ENCODE measurements around the gene LRRC8D.

The LRRC8D gene

GRCh38 chr1:89929467-89930063, 108.7 kb downstream of the LRRC8D start:
- TF ChIP-seq CSDC2 (CRISPR knock-in tag; IDR thresholded peaks at IDR 0.05): no peak
- no peak for TF ChIP-seq TOX (CRISPR knock-in tag; IDR thresholded peaks at IDR 0.05; ENCODE audit: borderline replicate concordance)
- TF ChIP-seq, protein P1, sequence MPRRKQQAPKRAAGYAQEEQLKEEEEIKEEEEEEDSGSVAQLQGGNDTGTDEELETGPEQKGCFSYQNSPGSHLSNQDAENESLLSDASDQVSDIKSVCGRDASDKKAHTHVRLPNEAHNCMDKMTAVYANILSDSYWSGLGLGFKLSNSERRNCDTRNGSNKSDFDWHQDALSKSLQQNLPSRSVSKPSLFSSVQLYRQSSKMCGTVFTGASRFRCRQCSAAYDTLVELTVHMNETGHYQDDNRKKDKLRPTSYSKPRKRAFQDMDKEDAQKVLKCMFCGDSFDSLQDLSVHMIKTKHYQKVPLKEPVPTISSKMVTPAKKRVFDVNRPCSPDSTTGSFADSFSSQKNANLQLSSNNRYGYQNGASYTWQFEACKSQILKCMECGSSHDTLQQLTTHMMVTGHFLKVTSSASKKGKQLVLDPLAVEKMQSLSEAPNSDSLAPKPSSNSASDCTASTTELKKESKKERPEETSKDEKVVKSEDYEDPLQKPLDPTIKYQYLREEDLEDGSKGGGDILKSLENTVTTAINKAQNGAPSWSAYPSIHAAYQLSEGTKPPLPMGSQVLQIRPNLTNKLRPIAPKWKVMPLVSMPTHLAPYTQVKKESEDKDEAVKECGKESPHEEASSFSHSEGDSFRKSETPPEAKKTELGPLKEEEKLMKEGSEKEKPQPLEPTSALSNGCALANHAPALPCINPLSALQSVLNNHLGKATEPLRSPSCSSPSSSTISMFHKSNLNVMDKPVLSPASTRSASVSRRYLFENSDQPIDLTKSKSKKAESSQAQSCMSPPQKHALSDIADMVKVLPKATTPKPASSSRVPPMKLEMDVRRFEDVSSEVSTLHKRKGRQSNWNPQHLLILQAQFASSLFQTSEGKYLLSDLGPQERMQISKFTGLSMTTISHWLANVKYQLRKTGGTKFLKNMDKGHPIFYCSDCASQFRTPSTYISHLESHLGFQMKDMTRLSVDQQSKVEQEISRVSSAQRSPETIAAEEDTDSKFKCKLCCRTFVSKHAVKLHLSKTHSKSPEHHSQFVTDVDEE (CRISPR knock-in tag; IDR thresholded peaks at IDR 0.05): no peak
- TF ChIP-seq CSRNP3 (CRISPR knock-in tag; IDR thresholded peaks at IDR 0.05): no peak
- no peak for TF ChIP-seq ISL1 (CRISPR knock-in tag; IDR thresholded peaks at IDR 0.05)
- TF ChIP-seq PPARA (CRISPR knock-in tag; IDR thresholded peaks at IDR 0.05; ENCODE audit: borderline replicate concordance): no peak
- no peak for TF ChIP-seq SNAI2 (CRISPR knock-in tag; IDR thresholded peaks at IDR 0.05)
- no peak for TF ChIP-seq TCF4 (CRISPR knock-in tag; IDR thresholded peaks at IDR 0.05; ENCODE audit: borderline replicate concordance)
- TF ChIP-seq, protein P2, sequence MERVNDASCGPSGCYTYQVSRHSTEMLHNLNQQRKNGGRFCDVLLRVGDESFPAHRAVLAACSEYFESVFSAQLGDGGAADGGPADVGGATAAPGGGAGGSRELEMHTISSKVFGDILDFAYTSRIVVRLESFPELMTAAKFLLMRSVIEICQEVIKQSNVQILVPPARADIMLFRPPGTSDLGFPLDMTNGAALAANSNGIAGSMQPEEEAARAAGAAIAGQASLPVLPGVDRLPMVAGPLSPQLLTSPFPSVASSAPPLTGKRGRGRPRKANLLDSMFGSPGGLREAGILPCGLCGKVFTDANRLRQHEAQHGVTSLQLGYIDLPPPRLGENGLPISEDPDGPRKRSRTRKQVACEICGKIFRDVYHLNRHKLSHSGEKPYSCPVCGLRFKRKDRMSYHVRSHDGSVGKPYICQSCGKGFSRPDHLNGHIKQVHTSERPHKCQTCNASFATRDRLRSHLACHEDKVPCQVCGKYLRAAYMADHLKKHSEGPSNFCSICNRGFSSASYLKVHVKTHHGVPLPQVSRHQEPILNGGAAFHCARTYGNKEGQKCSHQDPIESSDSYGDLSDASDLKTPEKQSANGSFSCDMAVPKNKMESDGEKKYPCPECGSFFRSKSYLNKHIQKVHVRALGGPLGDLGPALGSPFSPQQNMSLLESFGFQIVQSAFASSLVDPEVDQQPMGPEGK (CRISPR knock-in tag; IDR thresholded peaks at IDR 0.05; ENCODE audit: borderline replicate concordance): no peak
- no peak for ATAC-seq

DNA sequence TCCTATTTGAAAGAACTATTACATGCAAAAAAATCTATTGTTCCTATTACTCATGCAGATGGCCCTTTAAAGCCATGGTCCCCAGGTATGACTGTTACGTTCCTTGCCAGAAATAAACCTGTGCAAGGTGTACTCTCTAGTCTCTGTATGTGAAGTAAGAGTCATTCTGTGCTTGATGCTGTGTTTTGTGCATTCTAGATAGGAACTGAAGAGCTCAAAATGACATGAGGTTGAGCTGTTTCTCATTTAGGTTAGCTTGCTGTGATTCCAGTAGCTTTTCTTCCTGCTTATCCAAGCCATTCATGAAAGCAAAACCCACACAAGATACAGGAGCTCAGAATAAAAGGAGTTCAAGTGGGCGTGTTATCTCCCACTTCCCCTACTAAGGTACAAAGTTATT, 109.7 kb downstream of the LRRC8D start:
- no peak for ATAC-seq
- TF ChIP-seq ISL1 (CRISPR knock-in tag; IDR thresholded peaks at IDR 0.05): no peak
- TF ChIP-seq BACH2 (CRISPR knock-in tag; IDR thresholded peaks at IDR 0.05; ENCODE audit: borderline replicate concordance): no peak
- no peak for TF ChIP-seq ZFP30 (CRISPR knock-in tag; IDR thresholded peaks at IDR 0.05)
- no peak for TF ChIP-seq PPARA (CRISPR knock-in tag; IDR thresholded peaks at IDR 0.05; ENCODE audit: borderline replicate concordance)
- no peak for TF ChIP-seq SNAI2 (CRISPR knock-in tag; IDR thresholded peaks at IDR 0.05)
- no peak for TF ChIP-seq GLIS3 (CRISPR knock-in tag; IDR thresholded peaks at IDR 0.05)
- TF ChIP-seq, protein P3, sequence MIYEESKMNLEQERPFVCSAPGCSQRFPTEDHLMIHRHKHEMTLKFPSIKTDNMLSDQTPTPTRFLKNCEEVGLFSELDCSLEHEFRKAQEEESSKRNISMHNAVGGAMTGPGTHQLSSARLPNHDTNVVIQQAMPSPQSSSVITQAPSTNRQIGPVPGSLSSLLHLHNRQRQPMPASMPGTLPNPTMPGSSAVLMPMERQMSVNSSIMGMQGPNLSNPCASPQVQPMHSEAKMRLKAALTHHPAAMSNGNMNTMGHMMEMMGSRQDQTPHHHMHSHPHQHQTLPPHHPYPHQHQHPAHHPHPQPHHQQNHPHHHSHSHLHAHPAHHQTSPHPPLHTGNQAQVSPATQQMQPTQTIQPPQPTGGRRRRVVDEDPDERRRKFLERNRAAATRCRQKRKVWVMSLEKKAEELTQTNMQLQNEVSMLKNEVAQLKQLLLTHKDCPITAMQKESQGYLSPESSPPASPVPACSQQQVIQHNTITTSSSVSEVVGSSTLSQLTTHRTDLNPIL (CRISPR knock-in tag; IDR thresholded peaks at IDR 0.05; ENCODE audit: low read depth): no peak
- no peak for TF ChIP-seq ARNTL (CRISPR knock-in tag; IDR thresholded peaks at IDR 0.05; ENCODE audit: borderline replicate concordance, low read depth)
- TF ChIP-seq POU6F1 (CRISPR knock-in tag; IDR thresholded peaks at IDR 0.05; ENCODE audit: borderline replicate concordance, low read depth): no peak
- no peak for TF ChIP-seq OSR1 (CRISPR knock-in tag; IDR thresholded peaks at IDR 0.05)
- TF ChIP-seq CSDC2 (CRISPR knock-in tag; IDR thresholded peaks at IDR 0.05): no peak

DNA sequence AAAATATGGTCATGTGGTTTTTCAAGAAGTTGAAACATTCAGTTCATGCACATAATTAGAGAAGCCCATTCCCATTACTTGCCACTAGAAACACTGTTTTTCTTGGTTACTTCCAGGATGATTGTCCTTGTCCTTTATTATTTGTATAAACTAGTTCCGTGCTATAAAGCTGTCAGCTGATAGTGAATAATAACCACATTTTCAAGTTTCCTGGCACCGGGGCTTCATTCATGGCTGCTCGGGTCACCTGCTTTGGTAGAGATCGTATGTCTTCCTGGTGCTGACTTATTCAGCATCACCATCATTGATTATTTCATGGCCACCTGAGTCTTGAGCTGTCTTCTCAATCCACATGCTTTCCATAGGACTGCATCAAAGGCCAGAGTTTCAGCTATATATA, 111.1 kb downstream of the LRRC8D start:
- no peak for ATAC-seq
- TF ChIP-seq ZNF8 (CRISPR knock-in tag; IDR thresholded peaks at IDR 0.05): no peak
- no peak for TF ChIP-seq ZNF565 (CRISPR knock-in tag; conservative IDR thresholded peaks at IDR 0.05; ENCODE audit: low read depth)
- TF ChIP-seq TCF4 (CRISPR knock-in tag; IDR thresholded peaks at IDR 0.05; ENCODE audit: borderline replicate concordance): no peak
- no peak for TF ChIP-seq SNAI2 (CRISPR knock-in tag; IDR thresholded peaks at IDR 0.05)
- no peak for TF ChIP-seq ESRRG (CRISPR knock-in tag; IDR thresholded peaks at IDR 0.05)
- TF ChIP-seq ZFP3 (CRISPR knock-in tag; IDR thresholded peaks at IDR 0.05): no peak
- TF ChIP-seq CSRNP3 (CRISPR knock-in tag; IDR thresholded peaks at IDR 0.05): no peak
- no peak for TF ChIP-seq PPARA (CRISPR knock-in tag; IDR thresholded peaks at IDR 0.05; ENCODE audit: borderline replicate concordance)
- no peak for TF ChIP-seq TOX (CRISPR knock-in tag; IDR thresholded peaks at IDR 0.05; ENCODE audit: borderline replicate concordance)
- no peak for TF ChIP-seq ZC3H10 (CRISPR knock-in tag; IDR thresholded peaks at IDR 0.05)
- TF ChIP-seq, protein P1 (CRISPR knock-in tag; IDR thresholded peaks at IDR 0.05): no peak
- no peak for TF ChIP-seq POU6F1 (CRISPR knock-in tag; IDR thresholded peaks at IDR 0.05; ENCODE audit: borderline replicate concordance, low read depth)

Measured in SK-N-SH treated with all-trans-retinoic acid at 6 μM for 48 hours (cell line).